GM06990 (cell line): Measurements from ENCODE around the gene DNAJB5.

Experiments
- DNase-seq: peaks from one replicate; pipeline ENCODE4 v3.0.0-alpha.2; 2011; ENCODE audit not compliant: insufficient read length; ENCODE audit errors: extremely low read depth
- H3K27me3 ChIP-seq: replicated peaks from 2 replicates; pipeline ENCODE4 v1.6.0; 2011; ENCODE audit warnings: low read length; ENCODE audit not compliant: control insufficient read depth, insufficient read depth
- H3K36me3 ChIP-seq: 2 replicates; pipeline ENCODE4 v1.5.1; 2011; ENCODE audit warnings: low read length; ENCODE audit not compliant: control insufficient read depth, insufficient read depth
- H3K4me3 ChIP-seq: replicated peaks from 2 replicates; pipeline ENCODE4 v1.5.1; 2011; ENCODE audit warnings: low read depth, mild to moderate bottlenecking, control low read depth, low read length
- CTCF ChIP-seq: IDR thresholded peaks from 2 replicates; pipeline ENCODE4 v1.5.1; 2011; ENCODE audit warnings: low read length, control low read depth, mild to moderate bottlenecking, inconsistent platforms; ENCODE audit not compliant: insufficient read depth, poor library complexity, severe bottlenecking

DNAJB5 gene

GRCh38 chr9:35042891-35043545 is 53.5 kb downstream of the DNAJB5 start:
- Histone ChIP-seq H3K27me3 (no peaks in the 10 kb centered on the region), H3K4me3 (no peak overlapping the region), H3K36me3 (no peaks in the 10 kb centered on the region; the same call in 1 of the 2 replicates)
- DNase-seq = no peak
- TF ChIP-seq CTCF = no peak

GRCh38 chr9:35044071-35044470 is 54.5 kb downstream of the DNAJB5 start:
- Histone ChIP-seq H3K36me3 (no peaks in the 10 kb centered on the region; the same call in 1 of the 2 replicates), H3K4me3 (no peak overlapping the region), H3K27me3 (no peaks in the 10 kb centered on the region)
- no peak for DNase-seq
- no peak for TF ChIP-seq CTCF
